Activated naive CD8-positive, alpha-beta T cell treated with anti-CD3 and anti-CD28 coated beads, Interleukin-2, amount 10 ng/mL, durations not matched to agents 7 days and 5 days (primary cell): Measurements from ENCODE around the gene IGSF3. TPM values are rescaled to one million over a fixed set of nuclear protein-coding genes. Genes with fewer than 3 reads are reported as not detected.
"Not testable (repeated sequence)": the region's sequence is repeated elsewhere in the genome, so short reads cannot be mapped to it uniquely, and the experiment has no call there.

Source experiments
- ATAC-seq: fragments of 150-1000 bp; cut with Tn5 transposase; one replicate; pipeline ENCODE4 v1.10.0; 2021; ENCODE audit warnings: low read depth, moderate library complexity
- POLR2A ChIA-PET: fragments of 350-600 bp; sonication (Branson Sonifier 250); formaldehyde crosslinking; loops from one replicate; lab custom pipeline; 2021; ENCODE audit warnings: antibody characterized with exemption; lab: Charles Lee
- DNase-seq: peaks from one replicate; pipeline ENCODE4 v3.0.0; 2021
- H3K27ac Mint-ChIP-seq: one replicate; pipeline ENCODE4 v1.8.0; 2022; ENCODE audit warnings: mild to moderate bottlenecking, mixed read lengths
- H3K27me3 Mint-ChIP-seq: one replicate; pipeline ENCODE4 v1.8.0; 2022; ENCODE audit warnings: mild to moderate bottlenecking, moderate library complexity, mixed read lengths
- H3K36me3 Mint-ChIP-seq: one replicate; pipeline ENCODE4 v1.8.0; 2021; ENCODE audit warnings: mild to moderate bottlenecking, mixed read lengths
- H3K4me1 Mint-ChIP-seq: one replicate; pipeline ENCODE4 v1.8.0; 2021; ENCODE audit warnings: mixed read lengths
- H3K4me3 Mint-ChIP-seq: one replicate; pipeline ENCODE4 v1.8.0; 2022; ENCODE audit warnings: mild to moderate bottlenecking, moderate library complexity, mixed read lengths
- H3K9me3 Mint-ChIP-seq: one replicate; pipeline ENCODE4 v1.8.0; 2021; ENCODE audit warnings: mixed read lengths
- total RNA-seq, 2 experiments: library from RNA; stranded (reverse); gene quantifications; one replicate each; pipeline ENCODE4 v1.2.3, GENCODE V29; 2021

Gene IGSF3
- total RNA-seq, 2 experiments from 2014 or later: 0.06 to 0.09 TPM

GRCh38 chr1:116644993-116645392 lies 22.5 kb downstream of the IGSF3 start:
- H3K27me3 Mint-ChIP-seq: peaks cover 32% of the 10 kb centered on the region
- H3K27ac Mint-ChIP-seq, H3K4me1 Mint-ChIP-seq, H3K4me3 Mint-ChIP-seq, DNase-seq, H3K9me3 Mint-ChIP-seq, H3K36me3 Mint-ChIP-seq, ATAC-seq, POLR2A ChIA-PET: not testable (repeated sequence)

GRCh38 chr1:116644096-116644495 lies 23.4 kb downstream of the IGSF3 start:
- peaks cover 33% of the 10 kb centered on the region for H3K27me3 Mint-ChIP-seq
- H3K4me1 Mint-ChIP-seq, H3K36me3 Mint-ChIP-seq, POLR2A ChIA-PET, H3K4me3 Mint-ChIP-seq, H3K9me3 Mint-ChIP-seq, ATAC-seq, DNase-seq, H3K27ac Mint-ChIP-seq: not testable (repeated sequence)

GRCh38 chr1:116643281-116643751 lies 24.2 kb downstream of the IGSF3 start:
- H3K4me1 Mint-ChIP-seq, H3K36me3 Mint-ChIP-seq, H3K9me3 Mint-ChIP-seq, POLR2A ChIA-PET, DNase-seq, ATAC-seq, H3K27ac Mint-ChIP-seq, H3K4me3 Mint-ChIP-seq: not testable (repeated sequence)
- H3K27me3 Mint-ChIP-seq: peaks cover 26% of the 10 kb centered on the region

- H3K9me3 Mint-ChIP-seq, H3K4me3 Mint-ChIP-seq, H3K36me3 Mint-ChIP-seq, H3K27ac Mint-ChIP-seq, ATAC-seq, POLR2A ChIA-PET, DNase-seq, H3K4me1 Mint-ChIP-seq: not testable (repeated sequence)
- H3K27me3 Mint-ChIP-seq: peaks cover 19% of the 10 kb centered on the region
These were observed 24.9 kb downstream of the IGSF3 start for GRCh38 chr1:116642311-116643280.

- H3K4me1 Mint-ChIP-seq, DNase-seq, ATAC-seq, POLR2A ChIA-PET, H3K9me3 Mint-ChIP-seq, H3K27ac Mint-ChIP-seq, H3K4me3 Mint-ChIP-seq, H3K36me3 Mint-ChIP-seq: not testable (repeated sequence)
- peaks cover 19% of the 10 kb centered on the region for H3K27me3 Mint-ChIP-seq
These were observed 29.9 kb downstream of the IGSF3 start for GRCh38 chr1:116637583-116637982.

GRCh38 chr1:116636584-116636983 lies 30.9 kb downstream of the IGSF3 start:
- POLR2A ChIA-PET, H3K36me3 Mint-ChIP-seq, H3K9me3 Mint-ChIP-seq, H3K4me1 Mint-ChIP-seq, H3K27ac Mint-ChIP-seq, DNase-seq, ATAC-seq, H3K4me3 Mint-ChIP-seq: not testable (repeated sequence)
- H3K27me3 Mint-ChIP-seq: peaks cover 24% of the 10 kb centered on the region

GRCh38 chr1:116634386-116634785 lies 33.1 kb downstream of the IGSF3 start:
- H3K36me3 Mint-ChIP-seq, H3K4me3 Mint-ChIP-seq, H3K9me3 Mint-ChIP-seq, DNase-seq, H3K4me1 Mint-ChIP-seq, ATAC-seq, POLR2A ChIA-PET, H3K27ac Mint-ChIP-seq: not testable (repeated sequence)
- peaks cover 14% of the 10 kb centered on the region for H3K27me3 Mint-ChIP-seq

GRCh38 chr1:116631996-116632925 lies 35.3 kb downstream of the IGSF3 start:
- H3K4me3 Mint-ChIP-seq, H3K27ac Mint-ChIP-seq, POLR2A ChIA-PET, H3K9me3 Mint-ChIP-seq, H3K36me3 Mint-ChIP-seq, DNase-seq, H3K4me1 Mint-ChIP-seq, ATAC-seq: not testable (repeated sequence)
- peaks cover 14% of the 10 kb centered on the region for H3K27me3 Mint-ChIP-seq

- H3K36me3 Mint-ChIP-seq, POLR2A ChIA-PET, DNase-seq, H3K27ac Mint-ChIP-seq, H3K4me3 Mint-ChIP-seq, H3K4me1 Mint-ChIP-seq, H3K9me3 Mint-ChIP-seq, ATAC-seq: not testable (repeated sequence)
- peaks cover 14% of the 10 kb centered on the region for H3K27me3 Mint-ChIP-seq
These were observed 36.0 kb downstream of the IGSF3 start for GRCh38 chr1:116631554-116631953.

GRCh38 chr1:116630057-116630456 lies 37.5 kb downstream of the IGSF3 start:
- H3K36me3 Mint-ChIP-seq, H3K27ac Mint-ChIP-seq, DNase-seq, POLR2A ChIA-PET, H3K4me1 Mint-ChIP-seq, H3K9me3 Mint-ChIP-seq, ATAC-seq, H3K4me3 Mint-ChIP-seq: not testable (repeated sequence)
- peaks cover 12% of the 10 kb centered on the region for H3K27me3 Mint-ChIP-seq

- H3K36me3 Mint-ChIP-seq, POLR2A ChIA-PET, H3K27ac Mint-ChIP-seq, DNase-seq, H3K4me1 Mint-ChIP-seq, H3K9me3 Mint-ChIP-seq, ATAC-seq, H3K4me3 Mint-ChIP-seq: not testable (repeated sequence)
- H3K27me3 Mint-ChIP-seq: peaks cover 12% of the 10 kb centered on the region
These were observed 38.1 kb downstream of the IGSF3 start for GRCh38 chr1:116629441-116629840.

GRCh38 chr1:116628448-116628847 lies 39.1 kb downstream of the IGSF3 start:
- H3K27ac Mint-ChIP-seq: no peak overlapping the region
- H3K4me1 Mint-ChIP-seq: no peaks in the 10 kb centered on the region
- POLR2A ChIA-PET: no interaction called here
- no peak overlapping the region for H3K4me3 Mint-ChIP-seq
- ATAC-seq: no peak
- H3K9me3 Mint-ChIP-seq: no peaks in the 10 kb centered on the region
- peaks cover 8% of the 10 kb centered on the region for H3K27me3 Mint-ChIP-seq
- no peaks in the 10 kb centered on the region for H3K36me3 Mint-ChIP-seq
- no peak for DNase-seq

GRCh38 chr1:116627357-116627756 lies 40.2 kb downstream of the IGSF3 start:
- H3K27ac Mint-ChIP-seq, H3K9me3 Mint-ChIP-seq, H3K4me3 Mint-ChIP-seq, H3K36me3 Mint-ChIP-seq, H3K27me3 Mint-ChIP-seq, ATAC-seq, DNase-seq, H3K4me1 Mint-ChIP-seq, POLR2A ChIA-PET: not testable (repeated sequence)
